Esophagus muscularis mucosa (tissue), 3 donors: ENCODE measurements around the gene PNMA1.

Source experiments
- POLR2A ChIP-seq: fragments of 450-650 bp; IDR thresholded peaks from one replicate; pipeline ENCODE4 v1.6.1; 2017; ENCODE audit warnings: antibody characterized with exemption, moderate library complexity, mild to moderate bottlenecking, low read depth
- POLR2AphosphoS5 ChIP-seq, 2 donors: sonication (generic); formaldehyde crosslinking; IDR thresholded peaks; one replicate each; pipeline ENCODE4 v1.6.1; 2017; ENCODE audit warnings: antibody characterized with exemption in 2 of 2
- TF ChIP-seq, protein P1 (sequence below), 3 experiments: fragments of 200-600 bp in 2 of 3; fragments of 450-650 bp in 1 of 3; sonication (generic) in 2 of 3; IDR thresholded peaks; one replicate each; pipeline ENCODE4 v1.5.1; 2017 to 2019; ENCODE audit warnings: antibody characterized with exemption in 3 of 3, mild to moderate bottlenecking in 2 of 3, moderate library complexity in 1 of 3

DNA sequence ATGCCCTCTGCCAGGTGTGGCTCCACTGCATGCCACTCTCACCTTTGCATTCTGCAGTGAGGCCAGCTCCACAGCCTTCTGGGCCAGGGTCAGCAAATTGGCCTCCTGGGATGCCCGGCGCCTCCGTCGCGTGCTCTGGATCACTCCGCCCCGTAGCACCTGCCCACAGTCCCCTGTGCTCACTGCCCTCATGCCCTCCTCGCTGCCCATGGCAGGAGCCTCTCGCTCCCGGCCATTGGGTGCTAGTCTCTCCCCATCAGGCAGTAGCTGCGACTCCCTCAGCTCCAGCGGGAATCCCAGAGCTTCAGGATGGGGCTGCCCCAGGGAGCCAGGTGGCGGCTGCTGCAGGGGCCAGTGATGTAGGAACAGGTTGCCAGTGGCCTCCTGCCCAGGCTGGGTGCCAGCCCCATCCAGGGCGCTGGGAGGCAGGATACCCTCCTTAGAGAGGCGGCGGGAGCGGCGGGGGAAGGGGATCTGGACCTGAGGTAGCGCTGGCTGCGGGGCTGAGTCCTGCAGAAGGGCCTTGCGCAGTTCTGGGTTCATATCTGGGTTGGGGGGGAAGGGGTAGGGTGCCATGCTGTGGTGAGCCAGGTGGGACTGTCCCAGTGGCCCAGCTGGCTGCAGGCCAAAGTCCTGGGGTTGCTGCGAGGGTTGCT lies 24.5 kb upstream of the PNMA1 start:
- TF ChIP-seq, protein P1, sequence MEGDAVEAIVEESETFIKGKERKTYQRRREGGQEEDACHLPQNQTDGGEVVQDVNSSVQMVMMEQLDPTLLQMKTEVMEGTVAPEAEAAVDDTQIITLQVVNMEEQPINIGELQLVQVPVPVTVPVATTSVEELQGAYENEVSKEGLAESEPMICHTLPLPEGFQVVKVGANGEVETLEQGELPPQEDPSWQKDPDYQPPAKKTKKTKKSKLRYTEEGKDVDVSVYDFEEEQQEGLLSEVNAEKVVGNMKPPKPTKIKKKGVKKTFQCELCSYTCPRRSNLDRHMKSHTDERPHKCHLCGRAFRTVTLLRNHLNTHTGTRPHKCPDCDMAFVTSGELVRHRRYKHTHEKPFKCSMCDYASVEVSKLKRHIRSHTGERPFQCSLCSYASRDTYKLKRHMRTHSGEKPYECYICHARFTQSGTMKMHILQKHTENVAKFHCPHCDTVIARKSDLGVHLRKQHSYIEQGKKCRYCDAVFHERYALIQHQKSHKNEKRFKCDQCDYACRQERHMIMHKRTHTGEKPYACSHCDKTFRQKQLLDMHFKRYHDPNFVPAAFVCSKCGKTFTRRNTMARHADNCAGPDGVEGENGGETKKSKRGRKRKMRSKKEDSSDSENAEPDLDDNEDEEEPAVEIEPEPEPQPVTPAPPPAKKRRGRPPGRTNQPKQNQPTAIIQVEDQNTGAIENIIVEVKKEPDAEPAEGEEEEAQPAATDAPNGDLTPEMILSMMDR (IDR thresholded peaks at IDR 0.05): no peak
- TF ChIP-seq POLR2AphosphoS5 (IDR thresholded peaks at IDR 0.05): no peak
- no peak for TF ChIP-seq POLR2A
